ENCODE measurements around the gene CNTN1.

Gene CNTN1

DNA sequence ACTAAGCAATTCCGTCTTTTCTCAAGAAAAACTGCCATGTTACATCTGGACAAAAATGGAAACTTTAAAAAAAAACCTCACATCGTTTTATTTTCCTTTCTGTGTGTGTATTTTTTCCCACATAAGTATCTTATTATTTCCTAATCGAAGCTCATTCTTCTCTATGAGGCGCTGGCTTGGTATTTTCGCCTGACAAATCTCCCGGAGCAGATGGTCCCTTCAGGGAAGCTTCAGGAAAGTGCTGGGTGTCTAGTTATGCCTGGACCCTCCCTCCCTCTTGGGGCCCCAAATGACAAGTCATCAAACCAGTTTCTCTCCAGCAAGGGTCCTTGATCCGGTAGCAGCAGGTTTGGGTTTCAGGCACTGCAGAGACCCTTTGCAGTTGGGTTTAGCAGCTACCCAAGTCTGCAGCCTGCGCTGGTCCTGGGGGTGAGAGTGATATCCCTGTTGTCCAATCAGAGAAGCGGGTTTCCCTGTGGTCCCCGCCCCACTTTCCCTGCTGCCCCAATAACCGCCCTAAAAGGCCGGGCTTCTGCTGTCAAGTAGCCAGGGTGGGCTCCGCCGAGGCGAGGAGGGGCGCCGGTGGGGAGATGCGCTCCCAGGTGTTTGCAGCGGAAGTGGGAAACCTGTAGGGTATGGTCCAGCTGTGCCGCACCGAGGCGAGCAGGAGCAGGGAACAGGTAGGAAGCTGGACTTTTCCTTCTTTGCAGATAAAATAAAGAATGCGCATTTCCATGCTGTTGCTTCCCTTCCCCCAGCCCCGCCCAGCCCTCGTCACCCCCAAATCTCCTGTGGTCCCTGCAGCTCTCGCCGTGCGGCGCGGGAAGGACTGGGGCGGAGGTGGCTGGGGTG lies at the start of gene CNTN1:
CNTN1 (plus strand) TSS at position 527 of the 852 bp plus-strand sequence.
- DNase-seq (ENCODE audit: low read depth in 2 of 2) = no peak

DNA sequence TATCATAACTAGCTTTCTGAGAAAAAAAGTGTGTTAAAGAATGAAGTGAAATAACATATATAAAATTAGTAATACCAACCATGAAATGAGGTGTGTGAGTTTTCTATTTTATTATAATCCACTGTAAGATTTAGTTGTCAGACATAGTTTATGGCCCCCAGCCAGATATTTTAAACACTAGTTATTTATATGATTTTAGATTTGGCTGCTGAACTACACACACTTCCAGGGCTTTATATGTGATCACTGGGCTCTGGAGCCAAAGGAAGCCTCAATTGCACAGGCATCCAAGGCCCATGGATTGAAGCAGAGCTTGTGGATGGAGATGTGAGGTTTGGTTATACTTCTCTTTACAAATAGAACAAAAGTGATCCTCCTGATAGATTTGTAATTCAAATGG lies 48.7 kb upstream of the CNTN1 start:
- DNase-seq (ENCODE audit: low read depth in 2 of 2) = no peak

DNA sequence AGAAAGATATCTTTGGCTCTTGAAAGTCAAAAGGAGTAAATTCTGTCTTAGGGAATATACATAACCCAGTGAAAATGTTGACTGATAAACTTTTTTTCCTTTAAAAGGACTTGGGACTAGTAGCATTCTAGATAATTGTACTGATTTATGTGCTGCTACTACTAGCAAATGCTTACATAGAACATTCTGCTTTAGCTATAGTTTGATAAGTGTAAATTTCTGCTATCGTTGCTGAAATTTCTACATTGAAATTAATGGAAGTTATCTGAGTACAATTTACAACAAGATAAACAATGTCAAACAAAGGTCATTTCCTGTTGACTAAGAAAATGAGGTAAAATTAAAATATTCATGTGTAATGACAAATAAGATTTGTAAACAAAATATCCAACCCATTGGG lies 48.3 kb upstream of the CNTN1 start:
- DNase-seq (ENCODE audit: low read depth in 2 of 2) = no peak

DNA sequence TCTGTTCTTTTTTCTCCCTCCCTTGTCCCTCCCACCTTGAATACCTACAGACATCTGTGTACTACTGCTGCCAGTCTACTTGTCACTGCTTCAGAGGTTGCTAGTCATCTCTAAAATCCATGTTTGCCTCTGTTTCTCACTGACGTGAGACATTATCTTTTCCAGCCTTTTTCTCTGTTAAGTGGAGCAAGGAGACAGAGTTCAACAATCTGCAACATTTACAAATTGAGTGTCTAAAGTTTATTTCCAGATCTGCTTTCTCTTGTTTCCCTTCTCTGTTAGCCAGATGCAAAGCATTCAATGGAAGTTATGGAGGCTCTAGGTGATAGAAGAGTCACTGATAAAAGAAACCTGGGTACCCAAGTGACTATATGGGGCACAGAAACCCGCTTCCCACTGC lies 47.5 kb upstream of the CNTN1 start:
- no peak for DNase-seq (ENCODE audit: low read depth in 2 of 2)

DNA sequence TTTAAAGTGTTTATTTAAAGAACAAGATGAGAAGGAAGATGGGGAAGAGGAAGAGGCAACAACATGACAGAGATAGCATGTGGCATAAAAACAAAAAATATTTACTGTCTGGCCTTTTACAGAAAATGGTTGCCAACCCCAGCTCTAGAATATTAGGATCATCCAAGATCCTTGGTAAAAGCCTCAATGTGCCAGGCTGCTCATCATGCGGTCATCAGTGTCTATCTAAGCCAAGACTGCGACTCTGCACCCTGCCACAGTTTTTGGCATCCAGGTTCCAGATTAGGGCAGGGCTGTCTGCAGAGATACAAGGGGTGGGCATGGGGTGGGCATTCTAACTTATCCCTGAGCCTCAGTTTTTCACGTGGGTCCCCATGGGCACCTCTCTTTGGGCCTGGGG lies 46.9 kb upstream of the CNTN1 start:
- DNase-seq (ENCODE audit: low read depth in 2 of 2) = no peak

DNA sequence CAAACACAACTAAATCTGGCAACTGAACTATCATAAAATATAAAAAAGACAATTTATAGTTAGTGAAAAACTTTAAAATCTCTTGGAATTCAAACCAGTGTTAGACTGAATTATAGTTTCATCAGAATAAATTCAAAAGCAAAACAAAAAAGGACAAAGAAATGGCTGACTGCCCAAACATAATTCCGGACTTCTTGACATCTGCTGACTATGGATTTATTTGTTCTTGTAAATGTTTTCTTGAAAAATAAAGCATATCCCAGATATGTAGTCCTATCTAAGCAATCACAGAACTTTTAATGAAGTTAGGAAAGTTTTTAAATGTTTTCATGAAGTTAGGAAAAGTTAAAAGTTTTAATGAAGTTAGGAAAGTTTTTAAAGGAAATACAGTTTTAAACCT lies 45.8 kb upstream of the CNTN1 start:
- DNase-seq (ENCODE audit: low read depth in 2 of 2) = no peak

DNA sequence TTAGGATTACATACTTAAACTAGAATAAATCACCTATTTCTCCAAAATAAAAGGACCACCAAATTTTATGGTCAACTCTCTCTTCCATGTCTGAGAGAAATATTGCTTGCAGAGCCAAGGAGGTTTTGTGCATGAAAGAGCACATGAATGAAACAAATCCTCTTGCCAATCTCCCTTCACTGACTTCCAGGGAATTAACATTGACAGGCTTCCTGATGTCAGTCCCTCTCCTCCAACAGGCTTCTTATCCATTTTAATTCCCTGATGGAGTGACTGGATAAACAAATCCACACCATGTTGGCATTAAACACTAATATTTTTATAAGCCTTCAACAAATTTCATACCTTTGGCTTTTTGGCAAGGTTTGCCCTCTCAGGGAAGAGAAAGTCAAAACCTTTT lies 45.3 kb upstream of the CNTN1 start:
- no peak for DNase-seq (ENCODE audit: low read depth in 2 of 2)

DNA sequence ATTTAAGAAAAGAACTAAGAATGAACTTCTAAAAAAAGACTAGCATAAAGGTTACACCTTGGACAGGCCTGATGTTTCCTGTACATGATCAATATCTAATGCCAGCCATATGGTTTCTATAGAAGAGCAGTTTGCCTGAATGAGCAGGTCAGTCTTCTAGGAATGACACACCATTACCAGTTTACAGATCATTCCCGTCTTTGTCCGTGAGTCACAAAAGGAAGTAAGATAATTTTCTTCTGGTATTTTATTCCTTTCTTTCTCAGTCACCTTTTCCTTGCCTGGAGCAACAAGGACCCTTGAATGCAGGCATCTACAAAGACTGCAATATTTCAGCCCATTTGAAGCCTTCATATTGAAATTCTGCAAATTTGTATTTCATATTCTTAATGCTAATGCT lies 44.6 kb upstream of the CNTN1 start:
- DNase-seq (ENCODE audit: low read depth in 2 of 2) = no peak

DNA sequence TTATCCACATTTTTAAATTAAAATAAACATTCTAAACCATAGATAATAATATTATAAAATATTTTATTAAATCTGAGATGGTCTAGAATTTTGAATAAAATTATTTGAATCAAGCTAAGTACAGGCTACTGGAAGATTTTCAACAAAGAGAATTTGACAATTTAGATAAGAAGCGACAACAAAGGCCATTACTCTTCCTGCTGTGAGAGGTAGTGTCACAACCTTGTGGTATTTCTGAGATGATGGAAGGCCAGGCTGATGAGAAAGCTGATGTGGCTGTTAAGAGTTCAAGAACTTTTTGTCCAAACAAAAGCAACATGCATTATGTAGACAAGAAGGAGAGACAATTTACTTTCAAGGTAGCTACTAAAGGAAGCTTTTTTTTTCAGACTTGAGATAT lies 43.7 kb upstream of the CNTN1 start:
- no peak for DNase-seq (ENCODE audit: low read depth in 2 of 2)

DNA sequence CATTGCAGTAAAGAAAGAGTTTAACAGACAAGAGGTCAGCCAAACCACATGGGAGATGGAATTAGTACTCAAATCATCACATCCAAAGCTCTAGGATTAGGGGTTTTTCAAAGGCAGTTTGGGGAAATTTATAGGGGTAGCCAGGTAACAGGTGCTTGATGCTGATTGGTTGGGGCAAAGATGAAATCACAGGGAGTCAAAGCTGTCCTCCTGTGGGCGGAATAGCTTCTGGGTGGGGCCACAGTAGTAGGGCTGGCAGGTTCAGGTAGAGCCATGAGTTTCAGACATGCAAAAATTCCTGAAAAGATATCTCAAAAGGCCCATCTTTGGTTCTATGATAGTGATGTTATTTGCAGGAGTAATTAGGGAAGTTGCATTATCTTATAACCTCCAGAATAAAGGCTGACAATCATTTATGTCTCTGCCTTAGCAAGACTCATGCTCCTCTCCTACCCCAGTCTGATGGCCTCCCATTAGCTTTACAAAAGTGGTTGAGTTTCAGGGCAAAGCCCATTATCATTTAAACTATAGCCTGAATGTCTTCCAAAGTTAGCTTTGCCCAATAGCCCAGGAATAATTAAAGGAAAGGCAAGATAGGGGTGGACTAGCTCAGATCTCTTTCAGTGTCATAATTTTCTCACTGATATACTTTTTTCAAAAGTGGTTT lies 42.1 kb upstream of the CNTN1 start:
- DNase-seq (ENCODE audit: low read depth in 2 of 2) = no peak

DNA sequence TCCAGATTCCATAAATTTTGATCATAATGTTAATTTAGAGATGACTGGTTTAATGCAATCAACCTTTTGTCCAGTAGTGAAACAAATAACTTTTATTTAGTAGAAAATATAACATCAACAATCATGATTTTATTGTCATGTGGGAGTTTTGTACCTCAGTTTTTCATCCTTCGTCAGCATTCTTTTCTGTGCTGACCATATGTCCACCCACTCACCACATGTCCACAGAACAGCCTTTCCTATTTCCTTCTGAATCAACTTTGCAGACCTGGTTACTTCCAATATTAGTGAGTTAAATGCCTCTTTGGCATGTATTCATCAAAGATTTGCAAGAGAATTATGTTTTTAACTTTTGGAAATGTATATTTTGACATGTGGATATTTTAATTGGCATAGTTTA lies 36.8 kb upstream of the CNTN1 start:
- no peak for DNase-seq (ENCODE audit: low read depth in 2 of 2)

DNA sequence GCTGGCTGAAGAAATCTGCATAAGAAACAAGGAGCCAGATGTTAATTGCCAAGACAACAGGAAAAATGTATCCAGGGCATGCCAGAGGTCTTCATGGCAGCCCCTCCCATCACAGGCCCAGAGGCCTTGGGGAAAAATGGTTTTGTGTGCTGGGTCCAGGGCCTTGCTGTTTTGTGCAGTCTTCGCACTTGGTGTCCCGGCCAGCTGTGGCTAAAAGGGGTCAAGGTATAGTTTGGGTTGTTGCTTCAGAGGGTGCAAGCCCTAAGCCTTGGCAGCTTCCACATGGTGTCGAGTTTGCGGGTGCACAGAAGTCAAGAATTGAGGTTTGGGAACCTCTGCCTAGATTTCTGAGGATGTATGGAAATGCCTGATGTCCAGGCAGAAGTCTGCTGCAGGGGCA lies 29.9 kb upstream of the CNTN1 start:
- no peak for DNase-seq (ENCODE audit: low read depth in 2 of 2)

DNA sequence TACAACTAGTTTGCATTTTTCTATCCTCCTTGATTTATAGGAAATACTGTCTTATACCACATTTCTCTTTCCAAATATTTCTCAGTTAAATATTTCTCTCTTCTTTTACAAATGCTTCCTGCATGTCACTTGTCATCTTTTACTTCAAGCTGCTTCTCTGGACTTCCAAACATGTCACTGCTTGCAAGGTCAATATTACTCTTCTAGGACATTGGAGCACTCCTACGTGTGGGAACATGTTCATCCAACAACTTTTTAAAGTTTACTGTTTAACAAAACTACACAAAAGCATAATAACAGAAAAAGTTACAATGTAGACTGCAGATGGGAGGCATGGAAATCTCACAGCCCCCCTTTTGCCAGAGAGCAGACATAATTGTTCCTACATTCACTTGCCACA lies 28.5 kb upstream of the CNTN1 start:
- no peak for DNase-seq (ENCODE audit: low read depth in 2 of 2)

DNA sequence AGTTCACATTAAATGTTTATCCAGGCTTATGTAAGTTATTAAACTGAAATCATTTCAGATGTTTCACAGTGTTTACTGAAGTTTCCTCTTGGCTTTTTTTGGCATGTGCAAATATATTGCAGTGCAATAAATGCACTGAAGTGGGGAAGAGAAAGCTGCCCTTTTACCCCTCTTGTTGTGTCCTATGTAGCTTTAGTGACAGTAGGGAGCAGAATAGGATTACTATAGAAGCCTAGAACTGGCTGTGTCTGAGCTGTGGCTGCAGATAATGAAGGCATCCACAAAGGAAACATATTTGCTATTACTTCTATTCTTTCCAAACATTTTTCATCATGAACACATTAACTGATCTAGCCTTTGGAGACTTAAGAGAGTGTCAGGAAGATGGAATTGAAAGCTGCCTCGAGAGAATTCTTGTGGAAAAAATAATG lies 24.1 kb upstream of the CNTN1 start:
- DNase-seq (ENCODE audit: low read depth in 2 of 2) = no peak

DNA sequence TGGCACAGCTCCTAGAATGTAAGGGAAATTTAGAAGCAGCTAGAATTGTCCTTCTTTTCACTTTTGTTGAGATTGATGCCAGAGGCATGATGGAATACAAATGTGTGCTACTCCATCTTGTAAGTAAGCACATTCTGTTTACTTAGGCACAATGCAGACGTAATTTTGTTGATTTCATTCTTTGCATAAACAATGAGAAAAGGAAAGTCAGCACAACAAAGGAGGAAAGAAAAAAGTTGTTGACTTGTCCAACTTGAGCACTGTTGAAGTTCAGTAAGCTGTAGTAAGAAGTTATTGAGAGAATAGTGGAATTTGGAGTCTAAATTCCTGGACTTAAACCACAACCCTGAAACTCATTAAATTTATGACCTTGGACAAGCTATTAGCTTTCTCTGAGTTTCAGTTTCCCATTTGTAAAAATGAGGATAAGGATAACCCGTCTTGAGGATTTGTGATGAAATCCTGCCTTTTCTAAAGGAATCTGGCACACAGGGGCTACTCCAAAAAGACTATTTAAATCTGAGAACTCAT lies 19.4 kb upstream of the CNTN1 start:
- DNase-seq (ENCODE audit: low read depth in 2 of 2) = no peak

DNA sequence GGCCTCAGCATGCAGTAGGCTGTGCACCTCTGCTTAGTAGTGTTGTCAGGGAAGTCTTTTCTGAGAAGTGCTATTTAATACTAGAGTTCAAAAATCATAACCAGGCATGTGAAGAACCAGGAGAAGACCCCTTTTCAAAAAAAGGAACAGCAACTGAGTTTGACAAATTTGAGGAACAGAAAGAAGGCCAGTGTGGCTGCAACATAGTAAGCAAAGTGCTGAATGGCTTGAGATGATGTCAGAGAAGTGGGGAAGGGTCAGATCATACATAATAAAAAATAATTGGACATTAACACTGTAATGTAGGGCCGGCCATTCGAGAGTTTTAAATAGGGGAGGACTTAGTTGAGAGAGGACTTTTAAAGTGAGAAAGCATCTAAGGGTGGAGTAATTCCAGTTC lies 11.1 kb upstream of the CNTN1 start:
- no peak for DNase-seq (ENCODE audit: low read depth in 2 of 2)

DNA sequence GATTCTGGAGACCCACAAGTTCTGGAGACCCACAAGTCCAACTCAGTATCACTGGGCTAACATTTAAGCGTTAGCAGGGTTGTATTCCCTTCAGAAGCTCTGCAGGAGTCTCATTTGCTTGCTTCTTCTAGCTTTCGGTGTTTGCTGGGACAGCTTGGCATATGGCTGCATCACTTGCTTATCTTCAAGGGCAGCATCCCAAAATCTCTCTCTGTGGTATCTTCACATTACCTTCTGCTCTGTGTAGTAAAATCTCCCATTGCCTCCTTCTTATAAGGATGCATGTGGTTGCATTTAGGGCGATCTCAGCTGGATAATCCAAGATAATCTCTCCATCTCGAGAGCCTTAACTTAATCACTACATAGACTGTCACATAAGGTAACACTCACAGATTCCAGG lies 7.3 kb upstream of the CNTN1 start:
- DNase-seq (ENCODE audit: low read depth in 2 of 2) = no peak

DNA sequence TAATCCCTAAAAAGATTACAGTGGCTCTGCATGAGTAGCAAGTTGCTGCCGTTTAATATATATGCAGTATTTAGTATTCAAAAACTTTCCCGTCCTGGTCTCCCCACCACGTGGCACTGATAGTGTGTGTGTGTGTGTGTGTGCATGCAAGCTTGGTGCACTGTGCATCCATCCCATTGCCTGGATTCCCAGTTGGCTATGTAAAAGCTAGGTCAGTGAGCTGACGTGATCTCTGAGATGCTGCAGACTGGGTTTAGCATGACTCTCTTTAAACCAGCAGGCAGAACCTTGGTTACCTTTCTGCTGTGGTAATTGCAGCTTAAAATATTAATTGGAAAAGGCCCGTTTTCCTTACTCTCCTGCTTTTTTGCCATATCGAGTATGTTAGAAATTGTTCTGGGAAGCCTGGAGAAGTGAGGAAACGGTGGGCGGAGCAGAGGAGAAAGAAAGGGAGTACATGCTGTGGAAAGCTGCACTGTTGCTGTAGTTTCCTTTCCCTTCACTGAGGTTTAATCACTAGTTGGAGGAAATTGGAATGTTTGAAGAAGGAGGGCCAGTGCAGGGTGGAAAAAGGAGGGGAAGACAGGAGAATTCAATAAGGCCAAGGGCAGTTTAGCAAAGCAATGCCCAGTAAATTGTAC lies 4.0 kb upstream of the CNTN1 start:
- no peak for DNase-seq (ENCODE audit: low read depth in 2 of 2)

DNA sequence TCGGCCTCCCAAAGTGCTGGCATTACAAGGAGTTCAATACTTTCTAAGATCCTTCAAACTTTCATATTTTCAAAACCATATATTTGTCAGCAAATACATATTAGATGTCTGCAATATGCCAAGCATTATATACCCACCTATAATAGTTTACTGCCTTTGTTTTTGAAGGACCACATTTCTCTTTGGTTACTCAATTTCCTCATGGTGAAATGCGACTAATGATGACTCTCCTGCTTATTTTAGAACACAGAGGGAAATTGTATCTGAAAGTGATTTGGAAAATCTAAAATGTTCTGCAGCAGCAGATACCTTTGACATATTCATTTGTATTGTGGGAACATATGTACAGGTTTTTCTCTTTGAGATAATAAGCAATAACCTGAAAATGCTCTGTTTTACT lies 2.7 kb upstream of the CNTN1 start:
- no peak for DNase-seq (ENCODE audit: low read depth in 2 of 2)

DNA sequence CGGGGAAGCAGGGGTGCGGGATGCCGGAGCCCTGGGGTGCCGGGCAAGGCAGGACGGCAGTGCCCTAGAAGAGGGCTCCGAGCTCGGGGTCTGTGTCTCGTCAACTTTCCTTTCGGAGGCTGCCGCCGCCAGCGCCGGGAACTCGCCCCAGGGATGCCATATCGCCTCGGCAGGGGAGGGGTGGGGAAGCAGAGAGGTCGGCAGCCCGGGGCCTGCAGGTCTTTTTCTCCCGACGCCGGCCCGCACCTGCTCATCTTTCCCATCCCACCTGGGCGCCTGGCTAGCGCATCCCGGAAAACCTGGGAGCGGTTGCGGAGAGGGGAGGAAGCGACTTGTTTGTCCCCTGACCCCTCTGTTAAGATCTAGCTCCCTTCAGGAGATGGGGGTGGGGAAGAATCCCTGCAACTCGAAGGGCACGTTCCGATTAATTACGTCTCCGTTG lies 547 bp downstream of the CNTN1 start:
- DNase-seq (ENCODE audit: low read depth in 2 of 2) = no peak

DNA sequence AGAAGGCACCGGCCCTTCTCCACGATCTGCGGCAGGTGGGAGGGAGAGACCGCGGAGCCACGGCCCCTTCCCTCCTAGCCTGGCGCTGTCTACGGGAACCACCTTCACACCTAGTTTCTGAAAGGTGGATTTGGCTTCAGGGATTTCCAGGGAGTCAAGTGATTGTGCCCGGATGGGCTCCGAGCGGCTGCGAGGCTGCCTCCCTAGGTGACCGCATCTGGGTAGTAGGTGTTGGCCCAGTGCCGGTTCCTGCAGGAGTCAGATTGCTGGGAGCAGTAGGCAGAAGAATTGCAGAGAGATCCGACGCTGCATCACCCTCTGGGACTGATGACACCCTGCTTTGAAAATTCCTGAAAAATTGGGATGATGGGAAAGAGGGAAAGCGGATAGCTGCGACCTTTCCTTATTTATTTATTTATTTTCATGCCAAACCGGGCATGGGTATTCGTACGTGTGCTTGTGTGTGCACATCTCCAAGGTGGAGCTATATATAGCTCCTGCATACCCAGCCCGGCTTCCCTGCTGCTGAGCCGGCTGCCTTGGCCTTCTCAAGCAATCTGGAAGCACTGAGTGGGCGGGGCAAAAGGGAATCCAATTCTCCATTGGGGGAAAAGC lies 1.1 kb downstream of the CNTN1 start:
- DNase-seq (ENCODE audit: low read depth in 2 of 2) = no peak

DNA sequence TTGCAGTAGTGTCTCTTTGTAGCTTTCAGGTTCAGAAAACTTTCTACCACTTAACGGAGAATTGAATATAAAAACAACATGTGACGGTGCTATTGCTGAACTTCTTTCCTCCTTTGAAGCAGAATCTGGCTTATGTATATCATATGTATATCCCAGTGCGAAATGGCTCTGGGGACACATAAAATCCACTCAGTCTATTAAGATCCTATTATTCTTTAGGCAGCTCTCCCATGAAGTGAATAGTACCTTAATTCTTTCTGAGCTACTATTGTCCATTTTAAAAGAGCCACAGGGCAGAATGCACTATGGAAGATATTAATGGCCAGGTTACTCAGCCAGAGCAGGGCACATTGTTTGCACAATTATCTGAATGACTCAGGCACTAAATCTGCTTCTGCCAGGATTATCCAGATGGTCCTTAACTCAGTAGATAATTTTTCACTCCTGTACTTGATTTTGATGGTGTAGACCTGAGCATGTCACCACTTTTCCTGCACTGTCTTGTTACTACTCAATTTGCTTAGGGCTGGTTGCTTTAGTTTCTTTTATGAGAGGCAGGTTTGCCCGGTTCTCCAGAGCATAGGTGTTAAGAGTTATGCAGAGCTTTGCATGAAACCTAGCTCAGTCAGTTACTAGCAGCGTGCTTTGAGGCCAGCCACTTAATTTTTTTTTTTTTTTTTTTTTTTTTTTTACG lies 5.5 kb downstream of the CNTN1 start:
- no peak for DNase-seq (ENCODE audit: low read depth in 2 of 2)

All from stimulated activated CD4-positive, alpha-beta T cell treated with anti-CD3 and anti-CD28 coated beads, Interleukin-1b, Interleukin-23, amount 100 ng/mL, for 1 hour (primary cell).